HG03095 (cell line): ENCODE measurements around the gene AMHR2.

ENCODE experiments used
- ATAC-seq: cut with Tn5 transposase; IDR thresholded peaks from one replicate; pipeline ENCODE4 v1.9.1; 2021; ENCODE audit warnings: moderate library complexity; ENCODE audit not compliant: unreplicated experiment

Gene AMHR2

DNA sequence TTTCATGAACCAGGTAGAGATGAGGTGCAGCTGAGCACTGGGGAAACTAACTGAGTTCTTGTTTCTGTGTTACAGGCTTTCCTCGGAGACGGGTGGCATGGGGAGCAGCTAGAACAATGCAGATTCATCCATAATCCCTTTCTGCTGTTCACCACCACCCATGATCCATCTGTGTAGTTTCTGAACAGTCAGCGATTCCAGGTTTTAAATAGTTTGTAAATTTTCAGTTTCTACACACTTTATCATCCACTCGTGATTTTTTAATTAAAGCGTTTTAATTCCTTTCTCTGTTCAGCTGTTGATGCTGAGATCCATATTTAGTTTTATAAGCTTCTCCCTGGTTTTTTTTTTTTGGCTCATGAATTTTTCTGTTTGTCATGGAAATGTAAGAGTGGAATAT lies 55.7 kb downstream of the AMHR2 start:
- ATAC-seq: no peak

DNA sequence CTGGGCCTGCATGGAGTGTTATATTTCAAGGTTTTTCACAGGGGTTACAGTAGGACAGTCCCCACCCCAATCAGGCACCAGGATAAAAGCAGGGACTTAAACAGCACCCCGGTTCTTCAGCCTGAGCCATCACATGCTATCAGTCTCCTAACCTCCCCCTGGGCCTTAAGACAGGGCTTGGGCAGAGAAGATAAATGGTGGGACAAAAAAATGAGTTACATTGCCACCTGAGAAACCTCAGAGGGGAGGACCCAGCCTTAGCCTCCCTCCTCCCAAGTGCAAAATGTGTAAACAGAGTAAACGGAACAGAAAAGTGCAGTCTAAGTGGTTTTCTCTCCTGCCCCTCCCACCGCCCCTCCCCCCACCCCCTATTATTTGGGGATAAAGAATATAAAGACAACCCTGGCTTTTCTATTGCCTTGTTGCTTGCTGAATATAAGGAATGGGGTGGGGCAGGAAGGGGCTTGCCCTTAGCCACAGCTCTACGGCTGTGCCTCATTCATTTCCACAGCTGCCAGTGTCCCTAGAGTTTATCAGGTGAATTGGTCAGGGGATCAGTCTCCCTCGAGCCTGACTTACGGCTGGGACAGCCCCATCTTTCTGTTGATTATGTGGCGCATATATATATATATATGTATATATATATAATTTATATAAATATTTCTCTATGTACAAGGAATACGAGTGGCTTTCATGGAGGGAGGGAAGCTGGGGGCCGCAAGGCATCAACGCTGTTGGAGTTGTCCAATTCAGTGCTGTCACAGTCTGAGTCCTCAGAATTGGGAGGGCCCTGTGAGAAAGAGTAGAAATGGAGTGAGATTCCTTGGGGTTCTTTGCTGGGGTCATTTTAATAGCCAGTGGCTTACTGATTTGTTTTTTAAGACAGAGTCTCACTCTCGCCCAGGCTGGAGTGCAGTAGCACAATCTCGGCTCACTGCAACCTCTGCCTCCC lies 57.1 kb downstream of the AMHR2 start:
- no peak for ATAC-seq
